ENCODE results near the gene CX3CR1.
"Not testable (repeated sequence)": the region's sequence is repeated elsewhere in the genome, so short reads cannot be mapped to it uniquely, and the experiment has no call there.

CX3CR1 gene, protein sequence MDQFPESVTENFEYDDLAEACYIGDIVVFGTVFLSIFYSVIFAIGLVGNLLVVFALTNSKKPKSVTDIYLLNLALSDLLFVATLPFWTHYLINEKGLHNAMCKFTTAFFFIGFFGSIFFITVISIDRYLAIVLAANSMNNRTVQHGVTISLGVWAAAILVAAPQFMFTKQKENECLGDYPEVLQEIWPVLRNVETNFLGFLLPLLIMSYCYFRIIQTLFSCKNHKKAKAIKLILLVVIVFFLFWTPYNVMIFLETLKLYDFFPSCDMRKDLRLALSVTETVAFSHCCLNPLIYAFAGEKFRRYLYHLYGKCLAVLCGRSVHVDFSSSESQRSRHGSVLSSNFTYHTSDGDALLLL

DNA sequence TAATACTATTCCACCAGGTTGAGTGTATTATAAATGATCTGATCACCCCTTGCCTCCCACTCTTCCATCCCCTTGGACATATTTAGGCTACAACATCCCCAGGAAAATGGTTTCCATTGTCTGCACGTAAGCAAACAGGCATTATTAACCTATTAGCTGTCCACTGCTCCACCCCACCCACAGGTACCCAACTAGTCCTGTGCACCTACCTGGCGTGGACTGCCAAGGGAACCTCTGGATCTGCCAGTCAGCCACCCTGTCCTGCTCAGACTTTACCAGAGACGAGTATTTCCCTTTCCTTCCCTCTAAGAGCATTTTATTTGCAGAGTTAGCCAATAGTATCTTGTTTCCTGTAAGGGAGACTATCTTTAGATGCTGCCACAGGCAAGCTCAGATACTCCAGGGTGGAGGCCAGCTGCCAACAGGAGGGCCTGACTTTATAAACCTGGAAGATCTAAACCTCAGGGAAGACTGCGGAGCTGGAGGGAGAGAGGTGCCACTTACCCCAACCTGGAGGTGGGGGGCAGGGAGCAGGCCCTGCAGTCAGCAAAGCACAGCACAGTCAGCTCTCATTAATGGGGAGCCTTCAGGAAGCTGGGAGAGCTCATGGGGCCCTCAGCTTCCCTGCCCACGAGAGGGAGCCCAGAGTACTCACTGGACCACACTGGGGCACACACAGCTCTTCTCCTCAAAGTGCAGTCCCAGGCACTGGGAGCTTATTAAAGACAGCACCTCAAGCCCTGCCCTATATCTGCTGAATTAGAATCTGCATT is at the start of gene CX3CR1:
Gene CX3CR1 (minus strand): TSS at position 292 of the 773 bp plus-strand sequence. CDS start 13,527 bp downstream, outside the sequence.
- DNase-seq = no peak

DNA sequence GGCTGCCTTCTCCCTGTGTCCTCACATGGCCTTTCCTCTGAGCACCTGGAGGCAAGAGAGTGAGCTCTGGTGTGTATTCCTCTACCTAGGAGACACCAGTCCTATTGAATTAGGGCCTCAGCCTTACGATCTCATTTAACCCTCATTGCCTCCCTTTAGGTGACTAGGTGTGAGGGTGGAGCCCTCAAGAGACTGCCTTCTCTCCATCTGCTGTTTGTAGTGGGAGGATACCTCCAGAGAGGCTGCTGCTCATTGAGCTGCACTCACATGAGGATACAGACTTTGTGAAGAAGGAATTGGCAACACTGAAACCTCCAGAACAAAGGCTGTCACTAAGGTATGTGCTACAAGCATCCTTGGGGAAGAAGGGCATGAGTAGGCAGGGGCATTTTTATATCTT is 49.7 kb upstream of the CX3CR1 start, which contains the start of gene CCR8:
Gene CCR8 (plus strand): TSS at position 217 of the 400 bp plus-strand sequence. CDS start 2,623 bp downstream, outside the sequence.
- no peak for DNase-seq

GRCh38 chr3:39327746-39328349 is 48.0 kb upstream of the CX3CR1 start:
- DNase-seq = no peak

GRCh38 chr3:39327053-39327745 is 47.4 kb upstream of the CX3CR1 start:
- no peak for DNase-seq

DNA sequence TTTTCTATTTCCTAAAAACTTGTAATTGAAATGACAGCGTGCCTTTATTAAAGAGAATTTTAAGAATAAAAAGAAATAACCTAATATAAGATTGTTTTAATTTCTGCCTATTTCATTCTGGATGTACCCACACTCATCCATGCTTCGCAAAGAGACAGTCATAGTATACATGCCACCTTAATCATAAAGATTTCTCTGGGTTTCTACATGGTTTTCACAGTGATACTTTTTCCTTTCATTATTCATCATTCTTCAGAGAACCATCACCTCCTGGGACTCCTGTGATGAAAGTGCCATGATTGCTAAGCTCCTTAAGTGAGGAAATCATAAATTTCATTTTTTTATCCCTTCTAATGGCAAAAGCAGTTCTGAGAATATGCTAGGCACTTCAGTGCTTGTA is 45.4 kb upstream of the CX3CR1 start:
- no peak for DNase-seq

GRCh38 chr3:39323494-39323893 is 43.7 kb upstream of the CX3CR1 start:
- no peak for DNase-seq

GRCh38 chr3:39322936-39323335 is 43.1 kb upstream of the CX3CR1 start:
- DNase-seq = no peak

DNA sequence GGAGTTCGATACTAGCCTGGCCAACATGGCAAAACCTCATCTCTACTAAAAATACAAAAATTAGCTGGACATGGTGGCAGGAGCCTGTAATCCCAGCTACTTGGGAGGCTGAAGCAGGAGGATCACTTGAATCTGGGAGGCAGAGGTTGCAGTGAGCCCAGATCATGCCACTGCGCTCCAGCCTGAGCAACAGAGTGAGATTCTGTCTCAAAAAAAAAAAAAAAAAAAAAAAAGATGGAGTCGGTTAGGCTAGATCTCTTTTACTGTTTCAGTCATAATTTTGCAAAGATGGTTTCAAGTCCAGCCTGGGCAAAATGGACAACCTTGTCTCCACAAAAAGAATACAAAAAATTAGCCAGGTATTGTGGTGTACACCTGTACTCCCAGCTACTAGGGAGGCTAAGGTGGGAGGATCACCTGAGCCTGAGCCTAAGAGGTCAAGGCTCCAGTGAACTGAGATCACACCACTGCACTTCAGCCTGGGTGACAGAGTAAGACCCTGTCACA is 42.4 kb upstream of the CX3CR1 start:
- not testable (repeated sequence) for DNase-seq

GRCh38 chr3:39321574-39321983 is 41.7 kb upstream of the CX3CR1 start:
- DNase-seq = not testable (repeated sequence)

- no peak for DNase-seq
These were observed 39.4 kb upstream of the CX3CR1 start for GRCh38 chr3:39319249-39319648.

- DNase-seq = no peak
These were observed 38.5 kb upstream of the CX3CR1 start for GRCh38 chr3:39318301-39318700.

DNA sequence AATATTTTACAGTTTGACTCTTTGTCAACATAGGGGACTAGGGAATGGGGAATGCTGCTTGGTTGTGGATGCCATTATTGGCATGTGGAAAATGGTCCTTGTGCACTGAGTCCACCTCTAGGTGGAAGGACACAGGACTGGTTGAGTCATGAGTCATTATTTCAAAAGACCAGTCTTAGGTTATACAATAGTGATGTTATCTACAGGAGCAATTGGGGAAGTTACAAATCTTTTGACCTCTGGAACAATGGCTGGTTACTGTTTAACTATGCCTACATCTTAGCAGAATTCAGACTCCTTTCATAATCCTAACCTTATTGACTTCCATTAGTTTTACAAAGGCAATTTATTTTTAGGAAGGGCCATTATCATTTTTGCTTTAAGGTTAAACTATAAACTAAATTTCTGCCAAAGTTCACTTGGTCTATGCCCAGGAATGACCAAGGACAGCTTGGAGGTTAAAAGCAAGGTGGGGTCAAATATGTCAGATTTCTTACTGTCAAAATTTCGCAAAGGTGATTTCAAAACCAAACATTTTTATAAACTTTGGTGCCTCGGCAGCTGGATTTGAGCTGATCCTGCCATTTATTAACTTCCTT is 37.8 kb upstream of the CX3CR1 start:
- DNase-seq = no peak

DNA sequence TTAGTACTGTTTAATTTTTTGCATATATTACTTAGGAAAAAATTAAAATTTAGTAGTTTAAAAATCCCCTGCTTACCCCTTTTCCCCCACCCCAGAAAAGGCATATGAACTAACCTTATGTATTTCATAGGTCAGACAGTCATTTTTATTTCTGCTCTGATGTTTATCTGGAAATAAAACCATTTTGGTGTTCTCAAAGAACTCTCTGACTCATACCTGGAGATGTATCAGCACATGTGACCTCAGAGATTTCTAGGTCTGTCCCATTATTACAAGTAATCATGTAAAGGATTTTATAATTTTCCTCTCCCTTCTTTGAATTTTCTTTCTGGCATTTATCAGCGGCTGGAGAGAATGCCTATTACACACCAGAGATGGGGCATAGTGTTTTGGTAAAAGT is 35.6 kb upstream of the CX3CR1 start:
- DNase-seq = no peak

GRCh38 chr3:39313289-39313688 is 33.5 kb upstream of the CX3CR1 start:
- no peak for DNase-seq

DNA sequence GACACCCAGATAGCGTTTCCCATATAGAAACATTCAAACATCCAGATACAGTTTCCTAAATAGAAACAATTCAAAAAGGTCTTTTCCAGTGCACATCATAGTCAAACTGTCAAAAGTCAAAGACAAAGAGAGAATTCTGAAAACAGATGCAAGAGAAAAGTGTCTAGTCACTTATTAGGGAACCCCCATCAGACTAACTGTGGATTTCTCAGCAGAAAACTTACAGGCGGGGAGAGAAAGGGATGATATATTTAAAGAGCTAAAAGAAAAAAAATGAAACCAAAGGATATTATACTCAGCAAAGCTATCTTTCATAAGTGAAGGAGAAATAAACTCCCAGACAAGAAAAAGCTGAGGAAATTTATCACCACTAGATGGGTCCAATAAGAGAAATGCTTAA is 22.3 kb upstream of the CX3CR1 start:
- DNase-seq = no peak

DNA sequence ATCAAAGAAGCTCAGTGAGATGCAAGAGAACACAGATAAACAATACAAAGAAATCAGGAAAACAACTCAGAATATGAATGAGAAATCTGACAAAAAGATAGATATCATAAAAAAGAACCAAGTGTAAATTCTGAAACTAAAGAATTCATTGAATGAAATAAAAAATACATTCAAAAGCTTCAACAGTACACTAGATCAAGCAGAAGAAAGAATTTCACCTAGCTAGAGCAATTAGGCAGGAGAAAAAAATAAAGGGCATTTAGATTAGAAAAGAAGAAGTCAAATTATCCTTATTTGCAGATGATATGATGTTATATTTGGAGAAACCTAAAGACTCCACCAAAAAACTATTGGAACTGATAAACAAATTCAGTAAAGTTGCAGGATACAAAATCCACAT is 19.4 kb upstream of the CX3CR1 start:
- no peak for DNase-seq

- no peak for DNase-seq
These were observed 16.6 kb upstream of the CX3CR1 start for GRCh38 chr3:39296197-39297077.

DNA sequence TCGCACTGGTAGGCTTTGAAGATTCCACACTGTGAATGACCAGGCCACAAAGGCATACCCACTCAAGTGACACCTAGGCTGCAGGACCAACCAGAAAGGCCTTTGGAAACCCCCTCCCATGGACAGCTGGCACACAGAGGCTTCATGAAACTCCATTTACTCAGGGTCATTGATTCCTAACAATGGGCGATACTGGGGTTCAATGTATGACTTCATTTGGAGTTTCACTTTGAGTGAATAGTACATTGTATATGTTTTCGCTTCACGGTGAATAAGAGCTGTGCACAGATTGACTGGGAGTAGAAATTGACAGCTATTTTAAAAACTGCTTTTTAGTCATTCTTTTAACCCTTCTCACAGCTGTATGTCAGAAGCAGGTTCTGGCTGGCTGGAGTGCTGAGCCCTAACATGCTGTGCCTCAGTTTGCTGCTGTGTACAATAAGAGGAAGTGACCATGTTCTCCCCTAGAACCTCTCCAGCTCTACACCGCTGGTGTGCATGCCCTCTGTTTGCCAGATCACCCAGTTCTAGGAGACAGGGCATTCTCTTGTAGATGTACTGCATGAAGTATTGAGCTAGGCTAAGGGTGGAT is 15.4 kb upstream of the CX3CR1 start:
- no peak for DNase-seq

DNA sequence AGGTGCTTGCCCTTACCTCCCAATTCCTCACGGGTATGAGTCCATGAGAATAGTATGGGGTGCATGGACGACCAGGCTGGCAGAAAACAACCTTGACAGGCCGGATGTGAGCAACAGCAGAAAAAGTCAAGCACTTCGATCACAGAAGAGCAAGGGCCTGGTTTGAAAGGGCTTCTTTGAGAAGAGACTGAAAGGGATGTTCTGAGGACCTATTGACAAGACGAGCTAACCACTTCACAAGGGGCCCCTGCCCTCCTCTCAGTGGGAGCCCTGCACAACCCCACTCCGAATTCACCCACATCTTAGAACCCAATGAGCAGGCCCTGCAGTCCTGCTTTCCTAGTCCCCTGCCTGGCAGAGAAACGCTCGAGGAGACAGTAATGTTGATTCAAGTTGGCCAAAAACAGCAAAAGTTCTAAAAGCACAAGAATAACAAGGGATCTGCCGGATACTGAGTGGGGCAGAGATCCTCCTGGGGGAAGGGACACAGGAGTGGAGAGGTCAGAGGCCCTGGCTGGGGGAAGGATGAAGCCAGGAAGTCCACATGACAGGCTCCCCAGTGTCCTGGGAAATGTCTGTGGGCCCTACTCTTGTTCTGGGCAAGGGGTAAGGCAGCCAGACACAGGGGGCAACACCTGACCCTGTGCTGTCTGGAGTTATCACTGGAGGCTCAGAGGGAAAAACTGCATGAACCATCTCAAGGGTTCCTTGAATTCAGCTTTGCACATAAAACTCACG is 14.8 kb upstream of the CX3CR1 start:
- DNase-seq = no peak

GRCh38 chr3:39292961-39293360 is 13.1 kb upstream of the CX3CR1 start:
- DNase-seq = no peak

All from DMS79 (cell line).